ENCODE data around the gene MYL12A.

DNA sequence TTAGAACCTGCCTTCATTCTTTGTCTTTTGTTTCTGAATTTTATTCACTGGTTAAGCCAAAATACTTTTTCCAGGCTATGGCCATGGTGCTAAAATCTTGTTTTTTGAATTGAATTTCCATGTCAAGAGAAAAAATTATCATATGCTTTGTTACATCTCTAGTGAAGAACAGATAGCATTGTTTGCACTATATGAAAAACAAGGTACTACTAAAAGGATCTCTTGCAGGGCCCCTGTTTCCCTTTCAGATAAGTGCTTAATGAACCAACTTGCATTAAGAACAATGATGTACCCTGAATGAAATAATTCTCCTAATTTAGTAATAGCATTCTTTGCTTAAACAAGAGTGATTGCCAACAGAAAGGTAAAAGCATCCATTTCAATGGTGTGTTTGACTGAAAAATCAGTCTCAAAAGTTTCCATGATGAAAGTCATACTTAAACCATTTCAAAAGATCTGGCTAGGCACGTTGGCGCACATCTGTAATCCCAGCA is 10.1 kb downstream of the MYL12A start:
- TF ChIP-seq CTCF (conservative IDR thresholded peaks at IDR 0.05) (no peak), ZFX (IDR thresholded peaks at IDR 0.05) (no peak)
